ENCODE results near the gene PTGR1.
"Not testable (repeated sequence)": the region's sequence is repeated elsewhere in the genome, so short reads cannot be mapped to it uniquely, and the experiment has no call there.

Gene PTGR1

DNA sequence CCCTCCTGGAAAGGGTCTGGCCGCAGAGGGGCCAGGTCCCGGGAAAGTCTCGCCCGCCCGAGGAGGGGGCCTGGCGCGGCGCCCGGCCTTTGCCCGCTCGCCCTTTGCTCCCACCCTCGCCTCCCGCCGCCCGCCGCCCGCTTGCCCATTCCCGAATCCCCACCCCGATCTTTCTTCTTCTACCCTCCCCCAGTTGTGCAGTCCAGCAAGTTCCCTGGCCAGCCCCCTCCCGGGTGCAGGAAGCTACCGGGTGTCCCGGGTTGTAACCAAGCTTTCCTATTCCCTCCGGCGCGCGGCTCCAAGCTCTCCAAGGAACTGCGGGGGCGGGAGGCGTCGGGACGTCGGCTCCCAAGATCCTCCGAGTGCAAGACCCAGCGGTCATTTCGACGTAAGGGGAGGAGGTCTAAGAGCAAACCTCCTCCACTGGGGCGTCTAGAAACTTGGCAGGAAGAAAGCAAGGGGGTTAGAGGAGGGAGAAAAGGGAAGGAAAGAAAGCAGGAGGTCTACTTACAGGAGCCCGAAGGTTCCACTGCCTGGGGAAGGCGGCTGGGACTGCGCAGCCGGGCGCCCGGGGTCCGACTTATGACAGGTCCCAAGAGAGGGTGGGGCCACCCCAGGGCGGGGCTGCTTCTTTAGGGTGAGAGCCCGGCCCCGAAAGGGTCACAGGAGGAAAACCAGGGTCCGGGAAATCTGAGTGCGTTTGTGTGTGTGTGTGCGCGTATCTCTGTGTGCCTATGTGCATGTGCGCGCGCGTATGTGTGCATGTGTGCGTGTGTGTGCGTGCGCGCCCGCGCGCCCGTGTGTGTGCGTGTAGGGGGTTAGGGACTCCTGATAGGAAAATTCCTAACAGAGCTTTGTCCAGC, at the start of gene PTGR1:
PTGR1 (minus strand) TSS at position 556 of the 863 bp plus-strand sequence. CDS start 2,225 bp downstream, outside the sequence.
- peak; percentile 24 for DNase-seq

DNA sequence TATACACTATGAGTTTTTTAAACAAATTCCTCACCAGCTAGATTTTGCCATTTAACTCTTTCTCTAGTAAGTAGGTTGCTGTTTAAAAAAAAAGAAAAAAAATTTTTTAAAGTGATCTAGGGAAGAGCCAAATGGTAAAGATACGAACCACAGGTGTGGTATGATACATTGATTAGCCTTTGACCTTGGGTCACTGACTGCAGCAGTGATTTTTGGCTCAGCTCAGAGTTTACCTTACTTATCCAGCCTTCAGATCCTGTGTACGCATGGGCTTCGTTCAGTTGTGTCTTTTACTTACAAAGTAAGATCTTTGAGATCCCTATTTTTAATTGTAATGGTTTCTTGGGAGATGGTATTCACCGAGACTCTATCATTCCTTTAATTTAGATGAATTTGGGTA, 49.6 kb upstream of the PTGR1 start:
- DNase-seq: no peak

DNA sequence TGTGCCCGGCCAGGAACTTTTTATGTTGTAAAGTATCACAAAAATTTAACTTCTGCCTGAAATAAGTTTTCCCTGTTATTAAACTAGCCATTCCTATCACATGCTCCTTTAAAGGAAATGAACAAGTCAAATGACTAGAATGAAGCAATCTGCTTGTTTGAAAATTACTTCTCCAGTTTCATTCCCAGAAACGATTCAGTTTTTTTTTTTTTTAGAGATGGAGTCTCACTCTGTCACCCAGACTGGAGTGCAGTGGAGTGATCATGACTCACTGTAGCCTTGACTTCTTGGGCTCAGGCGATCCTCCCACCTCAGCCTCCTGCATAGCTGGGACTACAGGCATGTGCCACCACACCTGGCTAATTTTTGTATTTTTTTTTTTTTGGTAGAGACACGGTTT, 48.6 kb upstream of the PTGR1 start:
- DNase-seq: no peak

DNA sequence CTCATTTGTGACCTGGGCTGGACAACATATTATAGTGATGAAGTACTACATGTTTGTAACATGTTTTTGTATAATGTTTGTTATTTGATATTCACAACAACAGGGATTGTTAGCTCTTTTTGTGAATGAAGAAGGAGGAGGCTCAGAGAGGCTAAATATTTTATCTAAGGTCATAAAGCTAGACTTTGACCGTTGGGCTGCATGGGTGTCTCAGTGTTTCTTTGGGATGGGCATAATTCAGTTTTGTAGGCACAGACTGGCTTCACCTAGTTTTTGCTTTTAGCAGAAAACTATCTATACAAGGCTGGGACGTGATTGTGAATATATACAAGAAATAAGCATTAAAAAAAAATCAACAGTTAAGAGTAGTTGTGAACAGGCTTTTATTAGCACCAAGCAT, 47.0 kb upstream of the PTGR1 start:
- no peak for DNase-seq

DNA sequence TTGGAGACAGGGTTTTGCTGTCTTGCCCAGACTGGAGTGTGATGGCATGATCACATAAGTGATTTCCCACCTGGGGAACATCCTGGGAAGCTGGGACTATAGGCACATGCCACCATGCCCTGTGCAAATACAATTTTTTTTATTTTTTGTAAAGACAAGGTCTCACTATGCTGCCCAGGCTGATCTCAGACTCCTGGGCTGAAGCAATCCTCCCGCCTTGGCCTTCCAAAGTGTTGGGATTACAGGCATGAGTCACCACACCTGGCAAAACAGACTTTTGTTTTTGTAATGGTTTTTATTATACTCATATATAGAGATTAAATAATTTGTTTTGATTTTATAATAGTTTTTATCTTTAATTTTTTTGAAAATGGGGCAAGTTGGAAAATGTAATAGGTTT, 46.4 kb upstream of the PTGR1 start:
- no peak for DNase-seq

DNA sequence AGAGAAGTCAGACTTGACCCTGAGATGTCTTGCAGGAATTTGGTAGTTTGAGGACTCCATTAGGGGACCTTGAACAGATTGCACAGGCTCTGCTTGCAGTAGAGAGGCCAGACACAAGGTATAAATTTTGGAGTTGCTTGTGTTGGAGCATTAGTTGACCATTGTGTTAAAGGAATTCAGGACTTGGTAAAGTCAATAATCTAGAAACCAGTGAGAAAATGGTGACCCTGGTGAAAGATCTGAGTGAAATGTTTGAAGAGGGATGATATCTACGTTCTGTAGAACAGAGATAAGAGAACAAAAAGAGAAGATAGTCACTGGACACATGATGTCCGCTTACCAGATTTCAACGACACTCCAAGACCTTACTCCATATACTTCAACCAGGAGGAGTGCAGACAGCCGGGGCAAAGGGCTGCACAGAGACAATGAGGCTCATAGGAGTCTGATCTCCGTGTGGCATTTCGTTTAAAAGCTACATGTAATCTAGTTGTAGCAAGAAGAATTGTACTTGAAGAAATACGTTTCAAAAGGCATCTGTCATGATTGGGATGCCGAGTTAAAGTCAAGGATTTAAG, 44.8 kb upstream of the PTGR1 start:
- DNase-seq: no peak

DNA sequence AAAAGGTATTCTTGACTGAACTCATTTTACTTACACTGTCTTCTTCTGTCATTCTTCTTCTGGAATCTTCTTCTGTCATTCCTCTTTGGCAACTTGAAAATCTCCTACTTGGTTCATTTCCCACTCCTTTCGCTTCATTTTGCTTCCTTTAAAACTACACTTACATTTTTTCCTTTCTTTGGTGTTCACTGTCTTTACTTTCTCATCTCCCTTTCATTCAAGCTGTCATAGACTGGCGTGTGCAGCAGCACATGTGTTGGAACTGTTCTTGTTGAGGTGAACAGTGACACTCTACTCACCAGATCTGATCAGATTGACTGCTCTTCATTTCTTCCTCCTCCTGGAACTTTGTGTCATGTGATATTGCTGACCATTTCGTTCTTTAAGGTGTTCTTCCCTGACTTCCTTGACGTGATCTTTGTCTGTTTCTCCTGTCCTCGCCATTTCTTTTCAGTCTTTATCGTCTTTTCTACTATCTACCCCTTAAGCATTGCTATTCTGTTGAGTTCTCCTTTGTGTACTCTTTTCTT, 38.0 kb upstream of the PTGR1 start:
- DNase-seq: no peak

DNA sequence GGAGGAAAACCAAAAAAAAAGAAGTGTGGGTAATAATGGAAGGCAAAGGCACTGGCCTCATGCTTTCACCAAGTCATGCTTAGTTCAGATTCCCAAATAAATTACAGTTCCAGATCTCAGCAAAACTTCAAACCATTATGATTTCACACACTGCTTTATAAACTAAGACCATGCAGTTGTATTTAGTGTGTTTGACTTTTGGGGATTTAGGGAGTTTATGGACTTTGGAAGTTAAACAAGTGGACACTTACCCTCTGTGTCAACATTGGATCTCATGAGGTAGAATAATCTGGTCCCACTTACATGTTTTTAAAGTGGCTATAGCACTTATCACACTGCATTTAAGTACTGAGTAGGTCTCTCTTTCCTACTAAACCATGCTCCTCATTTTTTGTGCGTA, 35.4 kb upstream of the PTGR1 start:
- no peak for DNase-seq

DNA sequence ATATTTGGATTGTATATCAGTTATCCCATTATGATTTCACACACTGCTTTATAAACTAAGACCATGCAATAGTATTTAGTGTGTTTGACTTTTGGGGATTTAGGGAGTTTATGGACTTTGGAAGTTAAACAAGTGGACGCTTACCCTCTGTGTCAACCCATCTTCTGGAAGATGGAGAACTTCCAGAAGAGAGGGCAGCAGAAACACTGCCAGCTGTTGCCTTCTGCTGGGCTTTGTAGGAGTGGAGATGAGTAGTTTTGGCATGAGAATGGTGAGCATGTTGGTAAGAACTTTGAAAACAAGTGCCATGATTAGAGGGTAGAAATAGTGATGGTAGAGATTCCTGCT, 33.9 kb upstream of the PTGR1 start:
- DNase-seq: no peak

DNA sequence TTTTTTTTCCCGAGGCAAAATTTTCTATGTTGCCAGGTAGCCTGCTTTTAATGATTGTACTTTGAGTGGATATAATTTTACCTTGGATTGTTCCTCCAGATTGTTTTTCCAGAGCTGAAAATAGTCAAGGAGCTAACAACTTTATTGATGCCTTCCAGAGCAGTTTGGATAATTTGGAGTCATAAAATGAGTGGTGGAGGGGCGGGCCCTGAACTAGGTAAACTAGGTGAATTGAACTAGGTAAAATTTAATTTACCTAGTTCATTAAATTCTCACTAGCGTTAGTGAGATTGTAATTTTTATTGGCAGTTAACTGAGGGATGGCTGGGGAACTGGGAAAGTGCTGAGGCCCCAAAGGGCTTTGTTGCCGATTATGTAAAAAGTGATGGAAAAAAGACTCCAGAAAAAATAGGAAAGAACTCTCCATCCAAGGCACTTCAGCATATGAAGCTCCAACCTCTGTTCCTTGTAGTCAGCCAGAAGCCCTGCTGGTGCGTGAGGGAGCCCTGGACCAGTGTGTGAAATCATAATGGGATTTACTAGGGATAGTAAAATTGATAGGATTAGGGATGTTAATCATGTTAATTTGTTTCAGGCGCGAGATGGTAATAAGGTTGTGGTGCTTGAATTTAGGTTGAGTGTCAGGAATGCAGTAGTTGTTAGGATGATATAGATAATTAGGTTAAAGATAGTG, 33.4 kb upstream of the PTGR1 start:
- DNase-seq: no peak

DNA sequence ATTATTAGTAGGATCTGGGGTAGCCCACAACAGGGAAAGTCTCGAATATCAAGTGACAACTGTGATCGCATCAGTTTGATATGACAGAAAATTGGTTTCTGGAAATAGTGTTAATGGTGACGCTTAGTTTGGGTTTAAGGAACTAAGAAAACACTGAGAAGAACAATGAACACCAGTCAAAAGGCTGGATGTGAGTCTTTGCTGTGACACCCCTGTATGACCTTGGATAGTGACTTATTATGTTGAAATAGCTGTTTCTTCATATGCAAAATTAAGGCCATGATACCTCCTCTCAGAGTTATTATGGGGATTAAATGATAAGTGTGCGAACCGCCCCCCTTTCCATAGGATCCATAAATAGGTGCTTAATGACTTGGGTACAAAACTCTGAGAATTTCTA, 32.6 kb upstream of the PTGR1 start:
- no peak for DNase-seq

DNA sequence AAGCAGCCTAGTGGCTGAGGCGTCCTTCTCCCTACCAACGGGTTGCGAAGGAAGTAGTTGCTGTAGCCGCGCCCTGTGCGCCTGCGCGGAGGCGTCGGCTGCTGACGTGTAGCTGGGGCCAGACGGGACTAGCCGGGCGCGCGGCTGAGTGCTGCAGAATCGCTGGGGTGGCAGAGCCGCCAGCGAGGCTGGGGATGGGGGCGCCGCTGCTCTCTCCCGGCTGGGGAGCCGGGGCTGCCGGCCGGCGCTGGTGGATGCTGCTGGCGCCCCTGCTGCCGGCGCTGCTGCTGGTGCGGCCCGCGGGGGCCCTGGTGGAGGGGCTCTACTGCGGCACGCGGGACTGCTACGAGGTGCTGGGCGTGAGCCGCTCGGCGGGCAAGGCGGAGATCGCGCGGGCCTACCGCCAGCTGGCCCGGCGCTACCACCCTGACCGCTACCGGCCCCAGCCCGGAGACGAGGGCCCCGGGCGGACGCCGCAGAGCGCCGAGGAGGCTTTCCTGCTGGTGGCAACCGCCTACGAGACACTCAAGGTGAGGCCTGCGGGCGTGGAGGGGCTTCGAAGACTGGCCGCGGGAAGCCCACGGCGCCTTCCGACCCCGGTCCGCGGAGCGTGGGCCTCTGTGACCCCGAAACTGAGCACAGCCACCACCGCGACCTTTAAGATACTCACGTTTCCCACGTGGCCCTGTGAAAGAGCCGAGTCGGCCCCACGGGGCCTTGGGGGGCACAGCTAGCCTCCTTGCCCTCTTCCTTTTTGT, 31.9 kb upstream of the PTGR1 start, which contains the start of gene DNAJC25:
DNAJC25 (plus strand) TSS at position 121 of the 758 bp plus-strand sequence; CDS start at position 195, 74 bp downstream.
- DNase-seq: peak; percentile 98

DNA sequence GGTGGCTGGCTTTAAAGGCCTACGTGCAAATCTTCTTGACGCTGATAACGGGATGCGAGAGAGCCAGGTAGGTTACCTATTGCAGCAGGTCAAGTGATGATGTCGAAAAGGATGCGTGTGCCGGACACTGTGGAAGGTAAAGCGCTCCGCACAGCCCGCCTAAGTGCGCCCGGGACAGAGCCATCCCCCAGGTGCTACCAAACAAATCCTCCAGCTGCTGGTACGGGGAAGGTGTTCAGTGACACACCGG, 31.4 kb upstream of the PTGR1 start:
- DNase-seq: no peak

DNA sequence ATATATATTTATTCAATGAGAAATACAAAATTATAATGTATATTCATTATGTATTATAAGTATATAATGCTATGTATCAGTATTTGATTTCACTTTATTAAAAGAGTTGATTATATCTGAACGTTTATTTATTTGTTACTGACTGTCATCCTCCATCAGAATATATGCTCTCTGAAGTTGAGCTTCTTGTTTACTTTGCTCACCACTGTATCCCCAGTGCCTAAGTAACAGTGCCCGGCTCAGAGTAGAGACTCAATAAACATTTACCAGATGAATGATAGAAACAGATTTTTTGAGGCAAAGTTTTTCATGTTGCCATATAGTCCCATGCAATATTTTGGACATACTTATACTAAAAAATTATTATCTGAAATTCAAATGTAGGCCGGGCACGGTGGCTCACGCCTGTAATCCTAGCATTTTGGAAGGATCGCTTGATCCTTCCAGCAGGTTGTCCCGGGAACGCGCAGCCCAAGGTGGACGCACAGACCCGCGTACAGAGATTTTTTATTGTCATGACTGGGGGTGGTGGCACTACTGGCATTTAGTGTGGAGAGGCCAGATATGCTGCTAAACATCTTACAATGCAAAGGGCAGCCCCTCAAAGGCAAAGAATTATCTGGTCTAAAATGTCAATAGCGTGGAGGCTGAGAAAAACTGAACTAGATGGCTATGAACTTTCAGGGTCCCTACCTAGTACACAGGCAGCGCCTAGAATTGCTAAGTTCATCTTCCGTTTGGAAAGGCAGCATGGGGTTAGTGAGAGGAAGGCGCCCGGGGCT, 30.9 kb upstream of the PTGR1 start:
- DNase-seq: no peak

DNA sequence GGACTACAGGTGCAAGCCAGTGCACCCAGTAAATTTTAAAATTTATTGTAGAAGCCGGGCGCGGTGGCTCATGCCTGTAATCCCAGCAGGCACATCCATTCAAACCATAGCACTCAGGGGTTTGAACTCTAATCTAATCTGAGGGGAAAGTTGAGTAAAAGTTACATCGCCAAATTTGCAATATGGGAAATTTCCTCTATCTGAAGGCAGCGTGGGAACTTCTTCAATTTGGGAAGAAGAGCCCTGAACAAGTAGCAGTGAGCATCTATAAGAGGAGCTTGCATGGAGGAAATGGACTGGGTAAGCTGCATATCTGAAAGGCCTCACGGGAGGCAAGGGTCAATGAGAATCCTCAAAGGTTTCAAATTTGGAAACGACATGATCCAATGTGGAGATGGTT, 29.0 kb upstream of the PTGR1 start:
- DNase-seq: no peak

DNA sequence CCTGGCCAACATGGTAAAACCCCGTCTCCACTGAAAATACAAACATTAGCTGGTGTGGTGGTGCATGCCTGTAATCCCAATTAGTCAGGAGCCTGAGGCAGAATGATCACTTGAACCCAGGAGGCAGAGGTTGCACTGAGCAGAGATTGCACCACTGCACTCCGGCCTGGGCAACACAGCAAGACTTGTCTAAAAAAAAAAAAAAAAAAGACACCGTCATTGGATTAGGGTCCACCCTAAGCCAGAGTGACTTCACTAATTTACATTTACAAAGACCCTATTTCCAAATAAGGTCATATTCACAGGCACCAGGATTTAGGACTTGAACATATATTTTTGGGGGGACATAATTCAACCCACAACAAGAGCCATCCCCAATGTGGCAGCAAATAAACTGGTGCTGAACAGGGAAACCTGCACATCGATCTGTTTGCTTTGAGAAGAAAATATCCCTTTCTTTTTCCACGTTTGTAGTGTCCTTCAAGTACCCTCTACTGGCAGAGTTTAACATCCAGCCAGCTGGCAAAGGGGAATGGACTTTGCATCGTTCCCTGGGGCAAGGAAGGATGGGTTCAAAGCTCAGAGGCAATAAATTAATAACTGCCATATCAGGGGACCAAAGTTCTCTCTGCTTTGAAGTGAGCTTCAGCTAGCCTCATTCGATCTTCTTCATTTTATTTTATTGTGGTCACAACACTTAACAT, 28.0 kb upstream of the PTGR1 start:
- no peak for DNase-seq

DNA sequence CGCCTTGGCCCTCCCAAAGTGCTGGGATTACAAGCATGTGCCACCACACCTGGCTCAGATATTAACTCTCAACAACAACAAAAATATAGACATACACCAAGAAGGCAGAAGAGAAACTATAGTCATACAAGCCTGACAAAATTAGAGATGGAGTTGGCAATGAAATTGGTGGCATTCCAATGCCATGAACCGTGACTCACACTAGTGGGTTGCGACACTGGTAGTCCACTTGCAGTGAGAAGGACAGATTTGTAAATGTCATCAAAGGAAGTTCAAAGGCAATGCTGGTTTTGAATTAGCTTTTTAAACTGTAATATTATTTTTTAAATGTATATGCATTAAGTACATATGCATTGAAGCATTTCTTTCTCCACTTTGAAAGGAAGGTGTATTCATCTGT, 23.2 kb upstream of the PTGR1 start:
- DNase-seq: no peak

DNA sequence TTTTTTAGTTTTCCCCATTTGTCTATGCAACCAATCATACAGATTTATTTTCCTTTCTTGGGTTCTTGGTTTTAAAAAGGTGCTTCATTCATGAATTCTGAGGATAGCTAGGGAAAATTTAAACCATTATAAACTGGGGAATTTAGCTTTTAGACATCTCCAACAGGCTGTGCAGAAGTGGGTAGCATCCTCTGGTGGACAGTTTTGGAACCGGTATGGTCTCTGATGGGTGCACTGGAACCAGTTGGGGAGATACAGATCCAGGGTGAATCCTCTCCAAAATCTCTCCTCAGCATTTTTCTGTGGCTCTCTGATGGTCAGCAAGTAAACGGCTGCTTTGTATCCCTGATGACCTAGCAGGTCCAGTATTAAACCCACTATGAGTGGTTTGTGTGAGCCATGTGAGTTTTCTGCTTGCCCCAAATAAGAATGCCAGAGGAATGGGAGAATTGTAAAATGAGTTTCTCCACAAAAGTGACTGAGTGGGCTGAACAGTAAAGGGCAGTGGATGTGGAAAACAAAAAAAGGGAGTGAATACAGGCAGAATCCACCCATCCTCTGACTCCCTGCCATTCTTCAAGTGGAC, 22.5 kb upstream of the PTGR1 start:
- no peak for DNase-seq

DNA sequence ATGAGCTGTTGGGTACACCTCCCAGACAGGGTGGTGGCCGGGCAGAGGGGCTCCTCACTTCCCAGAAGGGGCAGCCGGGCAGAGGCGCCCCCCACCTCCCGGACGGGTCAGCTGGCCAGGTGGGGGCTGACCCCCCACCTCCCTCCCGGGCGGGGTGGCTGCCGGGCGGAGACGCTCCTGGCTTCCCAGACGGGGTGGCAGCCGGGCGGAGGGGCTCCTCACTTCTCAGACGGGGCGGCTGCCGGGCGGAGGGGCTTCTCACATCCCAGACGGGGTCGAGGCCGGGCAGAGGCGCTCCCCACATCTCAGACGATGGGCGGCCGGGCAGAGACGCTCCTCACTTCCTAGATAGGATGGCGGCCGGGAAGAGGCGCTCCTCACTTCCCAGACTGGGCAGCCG, 17.9 kb upstream of the PTGR1 start:
- not testable (repeated sequence) for DNase-seq

DNA sequence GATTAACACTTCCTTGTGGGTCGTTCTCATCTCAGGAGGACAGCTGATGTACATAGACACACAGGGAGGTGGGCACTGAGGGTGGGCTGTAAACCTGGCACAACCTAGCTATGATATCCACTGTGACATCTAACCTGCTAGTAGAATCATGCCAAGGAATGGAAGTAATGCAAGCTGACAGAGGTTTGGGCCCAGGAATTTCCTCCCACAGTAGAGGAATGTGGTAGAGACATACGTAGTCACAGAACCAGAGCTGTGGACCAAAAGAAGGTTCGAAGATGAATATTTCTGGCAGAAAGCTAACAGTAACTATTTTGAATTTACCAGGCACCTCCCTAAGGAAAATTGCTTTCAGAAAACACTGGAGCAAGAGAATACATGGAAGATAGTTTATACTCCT, 16.5 kb upstream of the PTGR1 start:
- no peak for DNase-seq

DNA sequence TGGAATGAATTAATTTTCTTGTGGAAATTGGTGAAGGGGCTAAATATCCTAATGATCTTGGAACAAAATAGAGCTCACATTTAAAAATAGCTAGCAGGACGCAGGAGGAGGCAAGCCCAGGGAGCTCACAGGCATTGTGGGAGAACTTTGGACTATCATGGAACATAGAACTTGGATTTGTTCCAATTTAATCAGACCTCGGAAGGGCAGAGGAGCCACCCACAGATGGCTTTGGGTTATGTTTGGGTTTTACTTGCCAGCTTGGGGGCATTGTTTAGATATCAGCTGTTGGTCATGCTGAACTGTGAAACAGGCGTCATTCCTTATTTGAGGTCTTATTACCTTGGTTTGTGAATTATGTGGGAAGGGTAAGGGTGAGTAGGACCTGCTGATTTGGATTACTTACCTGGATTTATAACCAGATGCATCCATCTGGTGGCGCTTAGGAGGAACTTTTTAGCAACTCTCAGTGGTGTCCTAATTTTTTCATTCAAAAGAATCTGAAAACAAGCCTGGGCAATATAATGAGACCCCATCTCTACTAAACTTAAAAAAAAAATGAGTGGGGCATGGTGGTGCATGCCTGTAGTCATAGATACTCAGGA, 14.1 kb upstream of the PTGR1 start:
- DNase-seq: no peak
